Thymus (tissue), 11 donors: ENCODE measurements around the gene CYP24A1. TPM values are rescaled to one million over a fixed set of nuclear protein-coding genes. Genes with fewer than 3 reads are reported as not detected.

Experiments
- DNase-seq, 9 donors: peaks; one replicate each; pipeline ENCODE4 v3.0.0-alpha.2; 2013; ENCODE audit warnings: low spot score in 9 of 9, low read depth in 6 of 9, missing footprints in 1 of 9
- H3K27ac ChIP-seq, 2 donors: one replicate each; pipeline ENCODE4 v1.5.1; 2013; ENCODE audit warnings: control low read depth in 1 of 2, low read depth in 1 of 2, low read length in 1 of 2, mild to moderate bottlenecking in 1 of 2, moderate library complexity in 1 of 2
- H3K27me3 ChIP-seq, 2 donors: one replicate each; pipeline ENCODE4 v1.5.1; 2013; ENCODE audit warnings: low read length in 1 of 2; ENCODE audit not compliant: control insufficient read depth in 2 of 2, insufficient read depth in 1 of 2
- H3K36me3 ChIP-seq, 2 donors: one replicate each; pipeline ENCODE4 v1.5.1; 2013; ENCODE audit warnings: low read length in 1 of 2, mild to moderate bottlenecking in 1 of 2, moderate library complexity in 1 of 2; ENCODE audit not compliant: control insufficient read depth in 2 of 2, insufficient read depth in 2 of 2
- H3K4me1 ChIP-seq, 2 donors: one replicate each; pipeline ENCODE4 v1.5.1; 2013; ENCODE audit warnings: low read length in 2 of 2; ENCODE audit not compliant: control insufficient read depth in 2 of 2, insufficient read depth in 2 of 2
- H3K4me3 ChIP-seq, 2 donors: one replicate each; pipeline ENCODE4 v1.5.1; 2013; ENCODE audit warnings: low read length in 2 of 2, control low read depth in 1 of 2, mild to moderate bottlenecking in 1 of 2
- H3K9me3 ChIP-seq, 2 donors: one replicate each; pipeline ENCODE4 v1.5.1; 2013; ENCODE audit warnings: low read length in 1 of 2, mild to moderate bottlenecking in 1 of 2; ENCODE audit not compliant: control insufficient read depth in 2 of 2, insufficient read depth in 1 of 2
- WGBS: extraction: QIAGEN DNeasy Blood & Tissue Kit; methylation state at CpG from one replicate; pipeline ENCODE4 v1.1.7; 2013; 5-methylcytosine and 5-hydroxymethylcytosine counted together
- polyA plus RNA-seq: library from polyadenylated mRNA; stranded (reverse); fragments of 200-250 nt; gene quantifications from one replicate; pipeline ENCODE4 v1.2.3, GENCODE V29; 2013
- total RNA-seq: library from RNA; stranded (reverse); fragments of 120-200 nt; gene quantifications from one replicate; pipeline ENCODE4 v1.2.4, GENCODE V29; 2013
- donor health status: healthy.

CYP24A1 gene
- total and polyA plus RNA-seq, 2 donors = 0.38 to 0.68 TPM

DNA sequence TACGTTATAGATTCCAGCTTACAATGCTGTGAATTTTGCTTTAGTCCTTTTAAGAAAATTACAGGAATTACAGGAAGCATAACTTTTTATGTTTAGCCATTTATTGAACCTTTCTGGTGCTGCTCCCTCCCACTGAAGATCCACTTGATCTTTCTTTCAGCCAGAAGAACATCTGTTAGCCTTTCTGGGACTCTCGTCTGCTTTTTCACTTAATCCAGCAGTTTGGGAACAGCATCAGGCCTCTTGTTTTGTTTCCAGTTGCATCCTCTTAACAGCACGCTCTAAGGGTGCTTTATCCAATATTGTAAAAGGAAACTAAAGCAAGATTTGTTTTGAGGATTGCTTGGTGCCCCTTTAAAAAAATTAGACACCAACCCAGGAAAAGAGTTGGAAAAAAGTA lies 10.3 kb upstream of the CYP24A1 start:
- Histone ChIP-seq H3K36me3 (no peaks in the 10 kb centered on the region), H3K4me1 (no peaks in the 10 kb centered on the region), H3K4me3 (no peak overlapping the region), H3K27me3 (peaks cover 0 to 2% of the 10 kb centered on the region in 2 donors), H3K27ac (no peak overlapping the region), H3K9me3 (no peaks in the 10 kb centered on the region)
- 72% methylated on average over 3 of the region's 3 CpGs for whole genome bisulfite sequencing
- no peak for DNase-seq

DNA sequence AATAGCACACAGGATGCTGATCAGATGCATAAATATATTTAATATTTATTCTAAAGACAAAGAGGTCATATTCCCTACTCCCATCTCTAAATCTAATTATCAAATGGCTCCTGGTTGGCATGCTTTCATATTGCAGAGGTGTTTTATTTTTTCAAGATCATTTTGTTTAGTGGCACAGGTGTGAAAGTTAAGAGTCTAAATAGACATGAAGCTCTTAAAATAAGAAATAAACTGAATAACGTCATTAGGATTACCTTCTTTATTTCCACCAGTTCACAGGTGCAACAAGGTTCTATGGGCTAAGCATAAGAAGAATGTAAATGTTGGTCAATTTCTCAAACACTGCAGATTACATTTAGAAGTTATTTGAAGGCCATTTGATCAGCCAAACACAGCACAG lies 7.1 kb upstream of the CYP24A1 start:
- Histone ChIP-seq H3K4me3 (no peak overlapping the region), H3K9me3 (no peaks in the 10 kb centered on the region), H3K4me1 (no peaks in the 10 kb centered on the region), H3K27ac (no peak overlapping the region), H3K27me3 (peaks cover 2 to 9% of the 10 kb centered on the region in 2 donors), H3K36me3 (no peaks in the 10 kb centered on the region)
- DNase-seq = no peak
- WGBS = 95% methylated on average over 1 of the region's 1 CpG

DNA sequence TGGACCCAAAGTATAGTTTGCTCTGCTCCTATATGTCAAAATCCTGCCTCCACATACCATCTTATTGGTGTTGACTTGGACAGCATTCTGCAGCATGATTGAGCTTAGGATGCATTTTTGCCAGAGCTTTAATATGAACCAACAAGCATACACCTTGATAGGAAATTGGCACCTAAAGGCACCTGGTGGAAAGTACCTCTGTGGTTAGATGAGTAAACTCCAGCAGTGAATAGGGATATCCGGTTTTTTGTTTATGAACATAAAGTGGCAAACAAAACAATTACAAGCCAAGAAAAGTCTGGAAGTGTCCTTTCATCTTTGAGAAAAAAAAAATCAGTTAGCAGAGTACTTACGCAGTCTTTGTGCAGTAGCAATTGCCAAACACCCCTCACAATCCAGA lies 6.2 kb upstream of the CYP24A1 start:
- Histone ChIP-seq H3K36me3 (no peaks in the 10 kb centered on the region), H3K4me3 (no peak overlapping the region), H3K9me3 (no peaks in the 10 kb centered on the region), H3K27me3 (peaks cover 6 to 16% of the 10 kb centered on the region in 2 donors), H3K27ac (no peak overlapping the region), H3K4me1 (no peaks in the 10 kb centered on the region)
- WGBS = 80% methylated on average over 2 of the region's 2 CpGs
- DNase-seq = no peak

DNA sequence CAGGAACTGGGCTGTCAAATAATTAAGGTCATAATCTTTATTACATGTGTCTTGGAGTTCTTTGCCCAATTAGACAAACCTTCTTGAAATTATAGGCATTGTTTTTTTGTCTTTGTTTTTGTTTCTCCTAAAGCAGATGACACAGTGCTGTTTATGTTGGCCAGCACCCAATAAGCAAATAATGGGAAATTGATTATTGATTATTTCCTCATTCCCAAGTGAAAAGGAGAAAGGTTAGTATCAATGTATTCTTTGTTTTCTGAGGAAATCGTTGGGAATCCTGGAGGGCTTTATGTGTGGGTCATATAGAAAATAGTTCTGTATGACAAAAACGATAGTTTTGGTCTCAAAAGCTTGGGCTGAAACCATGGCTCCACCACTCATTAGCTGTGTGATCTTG lies 4.5 kb upstream of the CYP24A1 start:
- Histone ChIP-seq H3K9me3 (no peaks in the 10 kb centered on the region), H3K27me3 (peaks cover 23 to 32% of the 10 kb centered on the region in 2 donors), H3K4me3 (no peak overlapping the region), H3K27ac (no peak overlapping the region), H3K36me3 (no peaks in the 10 kb centered on the region), H3K4me1 (peaks cover 0 to 3% of the 10 kb centered on the region in 2 donors)
- no peak for DNase-seq
- WGBS = 88% methylated on average over 2 of the region's 2 CpGs

DNA sequence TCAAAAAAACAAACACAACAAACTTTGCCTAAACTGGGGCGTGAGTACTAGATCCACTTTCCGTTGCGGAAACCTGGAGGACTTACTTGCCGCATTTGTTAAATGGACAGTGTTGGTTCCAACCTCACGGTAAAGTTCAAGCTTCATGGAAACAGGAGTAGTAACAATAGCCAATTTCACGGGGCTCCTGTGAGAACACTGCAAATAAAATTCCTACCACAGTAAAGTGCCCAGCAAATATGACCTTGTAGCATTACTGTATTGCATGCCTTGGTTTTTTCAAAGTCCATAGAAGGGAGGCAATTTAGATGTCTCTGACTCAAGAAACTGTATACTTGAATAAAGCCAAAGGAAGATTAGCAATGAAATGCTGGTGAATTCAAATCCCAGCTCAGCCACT lies 3.6 kb upstream of the CYP24A1 start:
- peaks cover 31 to 40% of the 10 kb centered on the region in 2 donors for H3K27me3 ChIP-seq

DNA sequence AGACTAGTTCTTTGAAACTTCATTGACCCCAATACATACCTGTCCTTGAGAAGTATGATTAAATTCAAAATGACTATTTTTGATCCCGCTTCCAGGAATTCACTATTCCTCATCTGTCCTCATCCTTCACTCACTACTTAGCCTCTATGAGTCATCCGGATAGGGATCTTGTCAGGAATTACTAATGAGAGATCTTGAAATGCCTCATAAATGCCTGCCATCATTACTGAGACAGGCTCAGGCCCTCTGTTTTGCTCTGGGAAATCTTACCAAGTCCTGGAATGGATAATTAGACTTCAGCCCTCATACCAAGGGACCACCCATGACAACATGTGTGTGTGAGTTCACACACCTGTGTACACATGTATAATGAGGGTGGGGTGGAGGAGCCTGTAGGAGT lies 2.8 kb upstream of the CYP24A1 start:
- H3K27me3 ChIP-seq = peaks cover 39 to 48% of the 10 kb centered on the region in 2 donors
- no peak overlapping the region for H3K4me3 ChIP-seq
- peaks cover 0 to 3% of the 10 kb centered on the region in 2 donors for H3K4me1 ChIP-seq
- WGBS = 72% methylated on average over 2 of the region's 2 CpGs
- no peak for DNase-seq
- no peak overlapping the region for H3K27ac ChIP-seq
- no peaks in the 10 kb centered on the region for H3K36me3 ChIP-seq
- no peaks in the 10 kb centered on the region for H3K9me3 ChIP-seq

More for the DNA sequence above, 3.6 kb upstream of the CYP24A1 start:
- no peak for DNase-seq
- Histone ChIP-seq H3K4me1 (peaks cover 0 to 3% of the 10 kb centered on the region in 2 donors), H3K4me3 (no peak overlapping the region), H3K27ac (no peak overlapping the region), H3K36me3 (no peaks in the 10 kb centered on the region), H3K9me3 (no peaks in the 10 kb centered on the region)
- 92% methylated on average over 6 of the region's 6 CpGs for WGBS

DNA sequence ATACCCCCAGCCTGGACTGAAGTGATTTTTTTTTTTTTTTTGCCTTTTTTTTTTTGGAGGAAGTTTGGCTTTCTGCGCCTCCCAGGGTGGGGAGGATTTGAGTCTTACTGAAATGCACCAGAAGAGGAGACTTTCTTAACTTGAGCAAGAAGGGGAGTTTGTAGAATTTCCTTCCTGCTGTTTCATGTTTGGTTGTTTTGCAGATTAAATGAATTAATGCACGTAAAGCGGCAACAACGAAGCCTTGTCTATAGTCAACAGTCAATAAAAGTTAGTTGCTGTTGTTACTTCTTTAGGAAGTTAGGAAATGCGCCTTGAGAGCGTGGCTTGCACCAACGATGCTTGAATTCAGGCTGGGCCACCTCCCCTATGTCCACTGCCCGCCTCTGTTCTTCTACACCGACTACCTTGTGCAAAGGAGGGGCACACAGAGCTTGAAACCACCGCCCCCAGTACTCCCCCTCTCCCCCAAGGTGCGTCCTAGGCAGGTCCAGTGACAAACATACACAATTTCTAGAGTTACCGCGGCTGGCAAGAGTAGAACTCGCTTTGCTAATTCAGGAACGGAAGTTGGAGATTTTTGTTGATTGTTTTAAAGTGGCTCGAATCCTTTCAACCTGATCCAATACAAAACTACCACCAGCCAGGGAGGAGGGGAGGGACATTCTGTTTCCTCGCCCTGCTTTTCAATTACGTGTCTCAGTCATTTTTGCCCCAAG lies 830 bp upstream of the CYP24A1 start:
- no peak for DNase-seq
- Histone ChIP-seq H3K27me3 (peaks cover 52 to 58% of the 10 kb centered on the region in 2 donors), H3K4me1 (peaks cover 0 to 3% of the 10 kb centered on the region in 2 donors), H3K27ac (no peak overlapping the region), H3K4me3 (no peak overlapping the region), H3K36me3 (no peaks in the 10 kb centered on the region), H3K9me3 (no peaks in the 10 kb centered on the region)
- WGBS = 5% methylated on average over 18 of the region's 18 CpGs

DNA sequence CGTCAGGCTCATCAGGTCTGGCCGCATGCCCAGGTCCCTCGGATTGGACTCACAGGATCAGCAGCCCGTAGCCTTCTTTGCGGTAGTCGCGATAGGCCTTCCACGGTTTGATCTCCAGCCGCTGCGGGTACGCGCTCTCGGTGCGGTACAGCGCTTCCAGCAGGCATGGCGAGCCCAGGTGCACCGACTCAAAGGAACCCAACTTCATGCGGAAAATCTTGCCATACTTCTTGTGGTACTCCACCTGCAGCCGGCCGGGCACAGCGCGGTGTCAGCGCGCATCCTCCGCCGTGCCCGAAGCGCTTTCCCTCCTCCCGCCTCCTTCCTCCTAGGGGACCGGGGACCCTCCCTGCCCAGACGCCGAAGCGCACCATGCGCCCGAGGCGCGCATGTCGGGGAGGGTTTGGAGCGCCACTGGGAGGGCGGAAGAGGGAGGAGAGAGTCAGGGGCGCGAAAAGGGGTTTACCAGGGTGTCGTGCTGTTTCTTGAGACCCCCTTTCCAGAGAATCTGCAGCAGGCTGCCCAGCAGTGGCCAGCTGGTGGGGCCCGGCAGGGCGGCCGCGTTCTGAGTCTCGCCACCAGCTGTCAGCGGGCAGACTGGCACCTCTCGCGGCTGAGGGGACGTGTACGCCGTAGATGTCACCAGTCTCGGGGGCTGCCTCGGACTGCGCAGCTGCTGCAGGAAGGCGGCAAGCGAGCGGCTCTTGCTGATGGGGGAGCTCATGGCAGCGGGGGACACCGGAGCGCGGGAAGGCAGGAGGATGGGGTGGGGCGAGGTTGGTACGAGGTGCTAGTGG lies 732 bp downstream of the CYP24A1 start:
- DNase-seq = no peak
- no peaks in the 10 kb centered on the region for H3K9me3 ChIP-seq
- peaks cover 0 to 3% of the 10 kb centered on the region in 2 donors for H3K4me1 ChIP-seq
- WGBS = 2% methylated on average over 66 of the region's 66 CpGs
- H3K27me3 ChIP-seq = peaks cover 52 to 65% of the 10 kb centered on the region in 2 donors
- no peak overlapping the region for H3K27ac ChIP-seq
- H3K4me3 ChIP-seq = no peak overlapping the region
- no peaks in the 10 kb centered on the region for H3K36me3 ChIP-seq

DNA sequence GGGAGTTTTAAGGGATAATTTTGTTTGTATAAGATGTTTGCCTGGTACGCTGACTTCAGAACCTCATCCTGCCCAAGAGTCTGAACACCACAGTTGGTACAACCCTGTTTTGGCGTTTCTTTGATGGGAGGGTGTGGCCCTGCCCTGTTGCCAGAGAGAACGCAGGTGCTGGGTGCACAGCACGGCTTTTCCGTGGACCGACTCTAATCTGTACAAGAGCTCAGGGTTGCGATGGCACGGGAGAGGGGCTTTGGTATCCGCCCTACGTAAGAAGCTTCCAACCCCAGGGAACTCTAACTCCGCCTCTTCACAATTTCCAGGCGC lies 1.3 kb downstream of the CYP24A1 start:
- Histone ChIP-seq H3K27me3 (peaks cover 52 to 68% of the 10 kb centered on the region in 2 donors), H3K4me3 (no peak overlapping the region), H3K4me1 (peaks cover 0 to 3% of the 10 kb centered on the region in 2 donors), H3K27ac (no peak overlapping the region), H3K36me3 (no peaks in the 10 kb centered on the region), H3K9me3 (no peaks in the 10 kb centered on the region)
- DNase-seq = no peak
- WGBS = 18% methylated on average over 12 of the region's 12 CpGs
